Parathyroid adenoma (tissue), 2 donors: ENCODE data around the gene PTPRD.

ENCODE experiments used
- H2AFZ ChIP-seq: fragments of 300-600 bp; sonication (generic); one replicate; pipeline ENCODE4 v1.7.0; 2017; ENCODE audit warnings: antibody characterized with exemption, mild to moderate bottlenecking
- H3K27ac ChIP-seq: fragments of 300-600 bp; sonication (generic); one replicate; pipeline ENCODE4 v1.7.0; 2017
- H3K27me3 ChIP-seq: fragments of 300-600 bp; sonication (generic); one replicate; pipeline ENCODE4 v1.7.0; 2017; ENCODE audit warnings: low read length; ENCODE audit not compliant: control insufficient read depth, insufficient read depth
- H3K36me3 ChIP-seq: fragments of 300-600 bp; sonication (generic); one replicate; pipeline ENCODE4 v1.7.0; 2017; ENCODE audit warnings: low read length; ENCODE audit not compliant: control insufficient read depth, insufficient read depth
- H3K4me1 ChIP-seq: fragments of 300-600 bp; sonication (generic); one replicate; pipeline ENCODE4 v1.7.0; 2017; ENCODE audit warnings: control low read depth
- H3K4me2 ChIP-seq: fragments of 300-600 bp; sonication (generic); one replicate; pipeline ENCODE4 v1.7.0; 2017; ENCODE audit warnings: low read length
- H3K4me3 ChIP-seq: fragments of 300-600 bp; sonication (generic); one replicate; pipeline ENCODE4 v1.7.0; 2017; ENCODE audit warnings: low read depth, low read length
- H3K79me2 ChIP-seq: fragments of 300-600 bp; sonication (generic); one replicate; pipeline ENCODE4 v1.7.0; 2017; ENCODE audit warnings: control low read depth
- H3K9ac ChIP-seq: fragments of 300-600 bp; sonication (generic); one replicate; pipeline ENCODE4 v1.7.0; 2017; ENCODE audit warnings: mild to moderate bottlenecking
- H3K9me3 ChIP-seq: fragments of 300-600 bp; sonication (generic); one replicate; pipeline ENCODE4 v1.7.0; 2017; ENCODE audit warnings: low read length; ENCODE audit not compliant: control insufficient read depth
- TF ChIP-seq, protein P1 (sequence below): fragments of 300-600 bp; sonication (generic); IDR thresholded peaks from one replicate; pipeline ENCODE4 v1.7.0; 2017; ENCODE audit warnings: antibody characterized with exemption, mild to moderate bottlenecking
- donor health status: primary hyperparathyroidism.

The PTPRD gene

DNA sequence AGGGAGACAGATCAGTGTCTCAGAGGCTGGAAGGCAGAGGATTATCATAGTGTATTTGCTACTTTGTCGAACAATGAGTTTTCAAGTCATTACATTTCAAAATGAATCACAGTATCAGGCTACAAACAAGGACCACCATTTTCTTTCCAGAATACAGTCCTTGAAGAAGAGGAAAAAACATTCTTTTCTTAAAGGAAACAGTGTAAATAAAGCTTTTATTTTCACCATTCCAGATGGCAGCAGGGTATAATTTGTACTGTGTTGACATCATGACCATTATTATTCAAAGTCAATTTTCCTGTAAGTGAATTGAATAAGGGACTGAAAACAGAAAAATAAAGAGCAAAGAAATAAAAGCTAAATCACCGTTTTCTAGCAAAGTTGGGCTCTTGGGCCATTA, 2076.0 kb downstream of the PTPRD start:
- TF ChIP-seq, protein P1, sequence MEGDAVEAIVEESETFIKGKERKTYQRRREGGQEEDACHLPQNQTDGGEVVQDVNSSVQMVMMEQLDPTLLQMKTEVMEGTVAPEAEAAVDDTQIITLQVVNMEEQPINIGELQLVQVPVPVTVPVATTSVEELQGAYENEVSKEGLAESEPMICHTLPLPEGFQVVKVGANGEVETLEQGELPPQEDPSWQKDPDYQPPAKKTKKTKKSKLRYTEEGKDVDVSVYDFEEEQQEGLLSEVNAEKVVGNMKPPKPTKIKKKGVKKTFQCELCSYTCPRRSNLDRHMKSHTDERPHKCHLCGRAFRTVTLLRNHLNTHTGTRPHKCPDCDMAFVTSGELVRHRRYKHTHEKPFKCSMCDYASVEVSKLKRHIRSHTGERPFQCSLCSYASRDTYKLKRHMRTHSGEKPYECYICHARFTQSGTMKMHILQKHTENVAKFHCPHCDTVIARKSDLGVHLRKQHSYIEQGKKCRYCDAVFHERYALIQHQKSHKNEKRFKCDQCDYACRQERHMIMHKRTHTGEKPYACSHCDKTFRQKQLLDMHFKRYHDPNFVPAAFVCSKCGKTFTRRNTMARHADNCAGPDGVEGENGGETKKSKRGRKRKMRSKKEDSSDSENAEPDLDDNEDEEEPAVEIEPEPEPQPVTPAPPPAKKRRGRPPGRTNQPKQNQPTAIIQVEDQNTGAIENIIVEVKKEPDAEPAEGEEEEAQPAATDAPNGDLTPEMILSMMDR = no peak
- no peak overlapping the region for H3K27ac ChIP-seq

DNA sequence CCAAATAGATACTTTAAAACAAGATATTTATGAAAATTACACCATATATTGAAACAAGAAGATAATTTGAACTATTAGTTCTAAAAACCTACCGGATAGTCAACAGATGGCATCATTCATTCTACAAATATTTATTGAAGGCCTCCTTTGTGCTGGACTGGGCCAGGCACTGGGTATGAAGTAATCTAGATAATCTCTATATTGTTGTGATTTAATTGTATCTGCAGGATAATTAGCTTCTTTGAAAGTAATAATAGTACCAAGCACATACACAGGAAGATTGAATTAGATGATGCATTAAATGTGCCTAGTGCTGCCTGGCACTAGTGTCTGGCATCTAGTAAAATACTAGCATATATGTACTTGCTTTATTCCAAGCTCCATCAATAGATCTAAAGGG, 2078.0 kb downstream of the PTPRD start:
- Histone ChIP-seq H3K9me3 (no peaks in the 10 kb centered on the region), H3K79me2 (no peaks in the 10 kb centered on the region), H3K4me1 (no peaks in the 10 kb centered on the region), H3K9ac (no peak overlapping the region), H3K27me3 (no peaks in the 10 kb centered on the region), H3K27ac (no peak overlapping the region), H2AFZ (no peak overlapping the region), H3K4me2 (no peak overlapping the region), H3K36me3 (no peaks in the 10 kb centered on the region), H3K4me3 (no peak overlapping the region)
- TF ChIP-seq, protein P1 = no peak

More for the DNA sequence above, 2076.0 kb downstream of the PTPRD start:
- no peaks in the 10 kb centered on the region for H3K4me1 ChIP-seq
- H3K4me2 ChIP-seq = no peak overlapping the region
- H3K9ac ChIP-seq = no peak overlapping the region
- H2AFZ ChIP-seq = no peak overlapping the region
- no peaks in the 10 kb centered on the region for H3K27me3 ChIP-seq
- no peaks in the 10 kb centered on the region for H3K36me3 ChIP-seq
- H3K4me3 ChIP-seq = no peak overlapping the region
- H3K9me3 ChIP-seq = no peaks in the 10 kb centered on the region
- no peaks in the 10 kb centered on the region for H3K79me2 ChIP-seq

- Histone ChIP-seq H3K4me2 (no peak overlapping the region), H3K36me3 (no peaks in the 10 kb centered on the region), H3K9me3 (no peaks in the 10 kb centered on the region), H3K27ac (no peak overlapping the region), H3K4me1 (no peaks in the 10 kb centered on the region), H3K27me3 (no peaks in the 10 kb centered on the region), H2AFZ (no peak overlapping the region), H3K4me3 (no peak overlapping the region), H3K79me2 (no peaks in the 10 kb centered on the region), H3K9ac (no peak overlapping the region)
- TF ChIP-seq, protein P1 = no peak
These were observed 2079.1 kb downstream of the PTPRD start for GRCh38 chr9:8533681-8534080.

GRCh38 chr9:8531826-8532415, 2080.9 kb downstream of the PTPRD start:
- Histone ChIP-seq H3K27me3 (no peaks in the 10 kb centered on the region), H2AFZ (no peak overlapping the region), H3K79me2 (no peaks in the 10 kb centered on the region), H3K27ac (no peak overlapping the region), H3K9me3 (no peaks in the 10 kb centered on the region), H3K9ac (no peak overlapping the region), H3K4me2 (no peak overlapping the region), H3K4me3 (no peak overlapping the region), H3K36me3 (no peaks in the 10 kb centered on the region), H3K4me1 (no peaks in the 10 kb centered on the region)
- TF ChIP-seq, protein P1 = no peak

- H2AFZ ChIP-seq = no peak overlapping the region
- H3K4me2 ChIP-seq = no peak overlapping the region
- no peak overlapping the region for H3K4me3 ChIP-seq
- H3K27me3 ChIP-seq = no peaks in the 10 kb centered on the region
- H3K79me2 ChIP-seq = no peaks in the 10 kb centered on the region
- no peaks in the 10 kb centered on the region for H3K4me1 ChIP-seq
- H3K9ac ChIP-seq = no peak overlapping the region
- no peaks in the 10 kb centered on the region for H3K9me3 ChIP-seq
- TF ChIP-seq, protein P1 = no peak
- H3K27ac ChIP-seq = no peak overlapping the region
- H3K36me3 ChIP-seq = no peaks in the 10 kb centered on the region
These were observed 2091.7 kb downstream of the PTPRD start for GRCh38 chr9:8521112-8521511.
